ENCODE measurements around the gene HYAL1.
"Not testable (repeated sequence)": the region's sequence is repeated elsewhere in the genome, so short reads cannot be mapped to it uniquely, and the experiment has no call there.

HYAL1 gene

DNA sequence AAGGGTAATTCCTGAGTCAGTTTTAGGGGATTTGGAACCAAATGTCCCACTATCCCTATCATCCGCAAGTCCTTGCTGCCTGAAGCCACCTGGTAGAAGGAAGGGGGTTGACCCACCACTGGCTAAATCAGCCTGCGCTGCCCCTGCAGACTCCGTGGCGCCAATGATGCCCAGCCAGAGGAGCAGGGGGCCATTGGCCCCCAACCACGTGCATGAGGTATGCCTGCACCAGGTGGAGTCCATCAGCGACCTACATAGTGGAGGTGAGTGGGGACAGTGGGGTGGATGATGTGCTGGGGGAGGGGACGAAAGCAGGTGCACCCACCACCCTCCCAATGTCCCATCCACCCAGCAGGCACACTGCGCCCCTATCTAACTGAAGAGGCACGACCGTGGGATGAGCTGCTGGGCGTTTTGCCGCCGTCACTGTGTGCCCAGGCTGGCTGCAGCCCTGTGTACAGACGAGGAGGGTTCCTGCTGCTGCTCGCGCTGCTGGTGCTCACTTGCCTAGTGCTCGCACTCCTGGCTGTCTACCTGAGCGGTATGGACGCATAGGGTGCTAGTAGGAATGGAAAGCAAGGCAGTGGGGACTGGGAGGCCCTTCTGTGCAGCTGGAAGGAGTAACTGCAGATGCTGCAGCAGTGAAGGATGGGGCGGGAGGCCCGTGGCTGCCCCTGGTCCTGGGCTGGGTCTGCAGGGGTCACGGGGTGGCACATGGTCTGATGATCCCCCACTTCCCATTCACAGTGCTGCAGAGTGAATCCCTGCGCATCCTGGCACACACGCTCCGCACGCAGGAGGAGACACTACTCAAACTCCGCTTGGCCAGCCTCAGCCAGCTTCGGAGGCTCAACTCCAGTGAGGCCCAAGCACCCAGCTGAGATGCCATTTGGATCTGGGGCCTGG, 16.8 kb downstream of the HYAL1 start:
- no peak for DNase-seq (ENCODE audit: low spot score)
- TF ChIP-seq, protein P1, sequence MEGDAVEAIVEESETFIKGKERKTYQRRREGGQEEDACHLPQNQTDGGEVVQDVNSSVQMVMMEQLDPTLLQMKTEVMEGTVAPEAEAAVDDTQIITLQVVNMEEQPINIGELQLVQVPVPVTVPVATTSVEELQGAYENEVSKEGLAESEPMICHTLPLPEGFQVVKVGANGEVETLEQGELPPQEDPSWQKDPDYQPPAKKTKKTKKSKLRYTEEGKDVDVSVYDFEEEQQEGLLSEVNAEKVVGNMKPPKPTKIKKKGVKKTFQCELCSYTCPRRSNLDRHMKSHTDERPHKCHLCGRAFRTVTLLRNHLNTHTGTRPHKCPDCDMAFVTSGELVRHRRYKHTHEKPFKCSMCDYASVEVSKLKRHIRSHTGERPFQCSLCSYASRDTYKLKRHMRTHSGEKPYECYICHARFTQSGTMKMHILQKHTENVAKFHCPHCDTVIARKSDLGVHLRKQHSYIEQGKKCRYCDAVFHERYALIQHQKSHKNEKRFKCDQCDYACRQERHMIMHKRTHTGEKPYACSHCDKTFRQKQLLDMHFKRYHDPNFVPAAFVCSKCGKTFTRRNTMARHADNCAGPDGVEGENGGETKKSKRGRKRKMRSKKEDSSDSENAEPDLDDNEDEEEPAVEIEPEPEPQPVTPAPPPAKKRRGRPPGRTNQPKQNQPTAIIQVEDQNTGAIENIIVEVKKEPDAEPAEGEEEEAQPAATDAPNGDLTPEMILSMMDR (IDR thresholded peaks at IDR 0.05) = no peak
- no peak overlapping the region for H3K4me3 ChIP-seq
- H3K27ac ChIP-seq = no peak overlapping the region

DNA sequence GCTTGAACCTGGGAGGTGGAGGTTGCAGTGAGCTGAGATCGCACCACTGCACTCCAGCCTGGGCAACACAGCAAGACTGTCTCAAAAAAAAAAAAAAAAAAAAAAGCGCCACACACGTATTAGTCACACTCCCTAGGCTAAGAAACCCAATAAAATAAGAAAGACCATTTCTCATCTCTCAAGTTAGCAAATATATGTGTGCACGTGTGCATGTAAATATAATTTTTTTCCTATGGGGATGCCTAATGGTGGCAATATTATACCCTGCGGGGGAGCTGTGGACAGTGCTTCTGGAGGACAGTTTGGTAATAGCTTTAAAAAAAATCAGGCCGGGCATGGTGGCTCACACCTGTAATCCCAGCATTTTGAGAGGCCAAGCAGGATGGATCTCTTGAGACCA, 19.3 kb downstream of the HYAL1 start:
- not testable (repeated sequence) for DNase-seq (ENCODE audit: low spot score); H3K27ac ChIP-seq; H3K4me3 ChIP-seq

DNA sequence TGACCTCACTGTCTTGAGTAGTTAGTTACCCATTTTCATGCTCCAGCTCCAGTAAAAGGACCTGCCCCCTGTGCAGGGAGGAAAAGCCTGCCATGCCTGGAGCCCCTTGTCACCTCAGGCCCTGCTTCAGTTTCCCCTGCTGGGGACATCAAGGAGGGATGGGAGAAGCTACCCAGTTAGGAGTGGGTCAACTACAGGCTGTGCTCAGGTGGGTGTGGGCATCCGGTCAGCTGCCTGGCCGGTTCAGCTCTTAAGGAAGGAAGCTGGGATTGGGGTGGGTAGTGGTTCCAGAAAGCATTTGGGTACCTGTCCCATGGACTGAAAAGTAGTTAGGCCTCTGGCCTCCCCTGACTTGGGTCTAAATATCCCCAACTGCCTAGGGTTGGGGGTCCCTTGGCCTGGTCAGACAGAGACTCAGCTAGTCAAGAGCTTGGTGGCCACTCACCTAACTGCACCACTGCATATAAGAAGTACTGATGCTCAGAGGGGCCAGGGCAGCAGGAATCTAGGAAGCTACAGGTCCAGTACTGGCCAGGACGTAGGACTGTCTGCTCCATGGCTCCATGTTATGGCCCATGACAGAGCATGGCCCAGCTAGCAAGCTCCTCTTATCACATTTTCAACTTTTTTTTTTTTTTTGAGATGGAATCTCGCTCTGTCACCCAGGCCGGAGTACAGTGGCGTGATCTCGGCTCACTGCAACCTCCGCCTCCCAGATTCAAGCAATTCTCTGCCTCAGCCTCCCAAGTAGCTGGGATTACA, 23.9 kb downstream of the HYAL1 start:
- Histone ChIP-seq H3K4me3 (no peak overlapping the region), H3K27ac (peak overlapping the region; percentile 56 to 71)
- DNase-seq (ENCODE audit: low spot score) = no peak
- TF ChIP-seq, protein P1 (IDR thresholded peaks at IDR 0.05) = no peak

DNA sequence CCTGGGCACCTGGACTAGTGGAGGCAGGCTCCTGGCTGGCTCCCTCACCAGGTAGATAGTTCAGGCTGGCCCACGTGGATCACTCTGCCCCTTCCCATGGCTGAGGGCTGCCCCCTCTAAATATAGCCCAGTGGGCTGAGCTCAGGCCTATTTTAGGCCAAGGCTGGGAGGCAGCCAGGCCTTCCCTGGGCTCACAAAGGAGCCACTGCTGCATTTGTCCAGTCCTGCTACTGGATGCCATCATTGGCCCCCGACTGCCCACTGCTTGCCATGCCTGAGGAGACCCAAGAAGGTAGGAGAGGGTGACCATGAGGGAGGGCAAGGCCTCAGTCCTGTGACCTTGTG, 24.5 kb downstream of the HYAL1 start, which contains the start of gene LSMEM2:
TSS of gene LSMEM2 (plus strand) at position 208 of the 345 bp plus-strand sequence. CDS start at position 235, 27 bp downstream.
- H3K27ac ChIP-seq = peak within 1 kb of the TSS; percentile 56 to 71
- TF ChIP-seq, protein P1 (IDR thresholded peaks at IDR 0.05) = no peak
- H3K4me3 ChIP-seq = no peak within 1 kb of the TSS
- DNase-seq (ENCODE audit: low spot score) = no peak

DNA sequence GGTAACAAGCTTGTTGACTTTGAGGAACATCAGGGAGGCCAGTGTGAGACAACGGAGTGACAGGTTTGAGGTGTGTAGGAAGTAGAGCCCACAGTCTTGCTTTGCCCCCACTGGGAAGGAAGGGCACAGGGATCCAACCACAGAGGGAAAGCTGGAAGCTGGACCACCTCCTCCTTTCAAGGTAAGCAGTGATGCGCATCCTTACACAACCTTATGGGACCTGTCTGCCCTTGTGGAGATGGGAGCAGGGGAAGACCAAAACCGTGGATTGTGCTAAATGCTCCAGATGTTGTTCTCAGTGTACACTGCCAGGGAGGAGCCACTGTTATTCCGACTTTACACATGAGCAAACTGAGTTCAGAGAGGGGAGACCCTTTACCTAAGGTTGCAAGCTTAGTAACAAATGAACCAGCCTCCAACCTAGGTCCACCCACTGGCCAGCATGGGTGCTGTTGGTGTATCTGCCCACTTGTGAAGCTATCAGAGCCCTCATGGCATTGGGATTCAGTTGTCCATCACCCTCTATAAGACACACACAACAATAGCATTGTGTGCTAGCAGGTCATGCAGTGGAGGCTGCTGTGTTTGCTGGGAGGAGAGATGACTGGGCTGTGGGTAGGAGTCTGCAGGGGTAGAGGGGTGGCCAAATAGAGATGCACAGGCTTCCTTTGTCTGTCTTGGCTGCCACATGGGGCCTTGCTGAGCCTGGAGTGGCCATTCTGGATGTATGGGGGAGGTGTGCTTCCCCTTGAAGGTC, 25.1 kb downstream of the HYAL1 start:
- no peak overlapping the region for H3K4me3 ChIP-seq
- TF ChIP-seq, protein P1 (IDR thresholded peaks at IDR 0.05) = no peak
- H3K27ac ChIP-seq = peak overlapping the region; percentile 56 to 71
- DNase-seq (ENCODE audit: low spot score) = no peak

DNA sequence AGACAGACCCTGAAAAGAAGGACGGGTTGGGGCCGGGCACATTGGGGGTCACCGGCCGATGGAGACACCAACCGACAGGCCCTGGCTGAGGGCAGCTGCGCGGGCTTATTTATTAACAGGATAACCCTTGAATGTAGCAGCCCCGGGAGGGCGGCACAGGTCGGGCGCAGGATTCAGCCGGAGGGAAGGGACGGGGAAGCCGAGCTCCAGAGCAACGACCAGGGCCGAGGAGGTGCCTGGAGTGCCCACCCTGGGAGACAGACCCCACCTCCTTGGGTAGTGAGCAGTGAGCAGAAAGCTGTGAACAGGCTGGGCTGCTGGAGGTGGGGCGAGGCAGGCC, 26.6 kb downstream of the HYAL1 start:
- Histone ChIP-seq H3K27ac (no peak overlapping the region), H3K4me3 (no peak overlapping the region)
- DNase-seq (ENCODE audit: low spot score) = no peak
- TF ChIP-seq, protein P1 (IDR thresholded peaks at IDR 0.05) = no peak
